Cortex of kidney (tissue), 1 donor: Measurements from ENCODE around the gene MEN1.

Experiments used
- DNase-seq: peaks from one replicate; lab custom pipeline; 2025; lab: John Stamatoyannopoulos, UW

MEN1 gene

DNA sequence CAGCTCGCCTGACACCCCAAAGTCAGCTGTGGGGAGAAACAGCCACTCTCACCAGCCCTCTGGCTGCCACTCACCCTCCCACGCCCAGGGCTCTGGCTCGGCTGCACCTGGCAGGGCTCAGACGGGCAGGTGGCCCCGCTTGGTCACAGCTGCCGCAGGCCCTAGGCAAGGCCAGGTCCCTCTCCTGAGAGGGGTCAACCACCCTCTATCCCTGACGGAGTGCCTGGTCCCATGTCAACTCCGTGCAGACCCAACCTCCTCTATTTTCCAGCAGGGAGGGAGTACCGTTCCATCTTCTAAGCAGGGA lies 9.2 kb downstream of the MEN1 start:
- DNase-seq: no peak

DNA sequence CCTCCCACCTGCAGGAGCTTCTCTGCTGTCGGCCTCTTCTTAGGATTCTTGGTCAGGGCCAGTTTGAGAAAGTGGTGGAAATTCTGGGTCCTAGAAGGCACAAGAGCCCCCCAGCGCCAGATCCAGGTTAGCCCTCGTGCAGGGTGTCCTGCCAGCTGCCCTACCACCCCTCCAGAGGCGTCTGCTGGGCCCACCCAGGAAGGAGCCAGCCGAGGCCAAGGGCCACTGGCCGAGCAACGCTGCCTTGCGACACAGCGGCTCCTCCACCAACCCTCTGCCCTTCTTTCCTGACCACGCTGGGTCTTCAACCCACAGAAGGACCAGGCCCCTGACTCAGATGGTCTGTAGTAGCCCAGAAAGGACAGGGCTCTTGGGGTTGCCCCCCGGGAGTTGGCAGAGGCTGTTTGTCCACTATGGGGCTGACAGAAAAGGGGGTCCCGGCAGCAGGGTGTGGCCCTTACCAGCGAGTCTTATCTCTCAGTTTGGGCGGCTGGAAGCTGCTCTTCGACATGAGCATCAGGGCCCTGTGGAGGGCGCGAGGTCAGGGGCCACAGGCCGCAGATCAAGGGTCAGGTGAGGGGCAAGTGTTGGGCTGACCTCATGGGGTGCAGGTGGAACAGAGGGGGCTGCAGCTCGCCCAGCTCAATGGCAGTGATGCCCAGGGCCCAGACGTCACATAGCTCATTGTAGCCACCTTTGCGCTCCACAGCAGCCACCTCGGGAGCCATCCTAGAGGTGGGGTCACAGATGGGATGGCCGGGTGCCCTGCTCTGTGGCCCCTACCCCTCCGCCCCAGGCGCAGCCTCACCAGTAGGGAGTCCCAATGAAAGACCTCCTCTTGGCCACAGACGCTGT lies 9.8 kb downstream of the MEN1 start:
- DNase-seq: no peak

DNA sequence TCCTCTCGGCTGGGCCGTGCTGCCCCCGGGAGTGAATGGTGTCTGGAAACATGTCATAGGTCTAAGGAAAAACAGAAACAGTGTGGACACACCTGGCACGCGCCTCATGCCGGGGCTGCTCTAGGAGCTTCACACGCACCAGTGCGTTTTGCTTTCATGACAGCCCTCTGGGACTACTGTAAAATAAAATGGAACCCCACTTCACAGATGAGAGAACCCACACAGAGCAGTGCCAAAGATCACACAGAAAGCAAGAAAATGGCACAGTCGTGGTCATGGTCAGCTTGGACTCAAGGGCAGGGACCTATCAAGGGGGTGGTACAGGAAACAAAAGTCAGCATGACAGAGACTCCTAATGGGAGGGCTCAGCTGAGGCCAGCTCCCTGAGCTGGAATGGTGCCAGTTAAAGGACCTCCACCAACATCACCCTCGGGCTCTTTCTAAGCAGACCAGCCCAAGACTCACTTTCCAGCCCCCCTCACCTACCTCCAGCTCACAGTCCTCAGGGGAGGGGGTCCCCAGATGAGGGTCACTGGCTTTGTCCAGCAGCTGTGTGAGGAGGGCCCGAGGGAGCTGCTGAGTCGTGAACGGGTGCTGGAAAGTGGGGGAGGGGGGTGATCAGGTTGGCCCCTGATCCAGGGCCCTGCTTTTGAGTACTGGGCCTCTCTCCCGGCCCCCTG lies 10.6 kb downstream of the MEN1 start:
- no peak for DNase-seq

GRCh38 chr11:64799256-64799622 lies 11.1 kb downstream of the MEN1 start:
- DNase-seq: no peak

DNA sequence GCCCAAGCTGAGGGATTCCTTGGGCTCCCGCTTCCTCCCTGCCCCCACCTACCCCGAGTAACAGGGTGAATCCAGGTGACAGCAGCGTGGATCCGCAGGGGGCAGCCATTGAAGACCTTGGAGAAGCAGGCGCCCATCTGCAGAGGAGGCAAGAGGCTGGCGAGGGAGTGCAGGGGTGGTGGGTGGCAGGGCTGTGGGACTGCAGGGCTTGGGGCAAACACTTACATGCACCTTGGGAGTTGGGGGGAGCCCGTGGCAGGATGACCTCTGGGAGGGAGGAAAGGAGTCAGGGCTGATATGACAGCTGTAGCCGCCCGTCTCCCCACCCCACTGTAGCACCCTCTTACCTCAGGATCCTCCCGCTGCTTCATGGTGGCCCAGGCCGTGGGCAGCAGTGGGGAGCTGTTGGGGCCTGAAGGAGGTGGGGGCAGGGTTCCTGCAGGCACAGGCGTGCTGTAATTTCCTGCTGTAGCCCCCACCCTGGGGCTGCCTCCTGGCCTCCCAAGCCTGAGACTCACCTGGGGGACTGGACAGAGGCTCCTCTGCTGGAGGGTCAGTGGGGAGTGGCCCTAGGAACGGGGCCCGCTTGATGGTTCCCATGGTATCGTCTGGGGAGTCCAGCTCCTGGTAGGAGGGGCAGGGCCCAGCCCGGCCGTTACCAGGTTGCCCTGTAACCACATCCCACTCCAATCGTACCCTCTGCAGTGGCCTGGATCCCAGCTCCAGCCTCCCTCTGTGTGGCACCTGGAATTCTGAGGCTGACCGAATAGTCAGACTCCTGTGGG lies 13.4 kb downstream of the MEN1 start:
- DNase-seq: no peak

- no peak for DNase-seq
These were observed 14.1 kb downstream of the MEN1 start for GRCh38 chr11:64796047-64796756.

GRCh38 chr11:64794526-64794925 lies 15.8 kb downstream of the MEN1 start:
- no peak for DNase-seq

- no peak for DNase-seq
These were observed 16.8 kb downstream of the MEN1 start for GRCh38 chr11:64793271-64794160.

DNA sequence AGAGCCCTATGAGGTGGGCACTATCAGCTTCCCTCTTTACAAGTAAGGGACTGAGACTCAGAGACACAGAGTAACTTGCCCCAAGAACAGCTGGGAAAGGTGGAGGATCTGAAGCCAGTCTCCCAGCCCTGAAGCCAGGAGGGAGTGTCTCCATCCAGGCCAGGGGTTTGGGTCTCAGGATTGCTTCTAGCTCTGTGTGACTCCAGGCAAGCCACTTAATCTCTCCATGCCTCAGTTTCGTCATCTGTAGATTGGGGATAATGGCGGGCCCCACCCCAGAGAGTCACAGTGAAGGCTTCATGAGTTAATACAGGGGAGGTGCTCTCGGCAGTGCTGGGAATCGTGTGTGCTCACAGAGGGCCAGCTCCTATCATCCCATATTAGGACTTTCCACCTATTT lies 17.9 kb downstream of the MEN1 start:
- no peak for DNase-seq

DNA sequence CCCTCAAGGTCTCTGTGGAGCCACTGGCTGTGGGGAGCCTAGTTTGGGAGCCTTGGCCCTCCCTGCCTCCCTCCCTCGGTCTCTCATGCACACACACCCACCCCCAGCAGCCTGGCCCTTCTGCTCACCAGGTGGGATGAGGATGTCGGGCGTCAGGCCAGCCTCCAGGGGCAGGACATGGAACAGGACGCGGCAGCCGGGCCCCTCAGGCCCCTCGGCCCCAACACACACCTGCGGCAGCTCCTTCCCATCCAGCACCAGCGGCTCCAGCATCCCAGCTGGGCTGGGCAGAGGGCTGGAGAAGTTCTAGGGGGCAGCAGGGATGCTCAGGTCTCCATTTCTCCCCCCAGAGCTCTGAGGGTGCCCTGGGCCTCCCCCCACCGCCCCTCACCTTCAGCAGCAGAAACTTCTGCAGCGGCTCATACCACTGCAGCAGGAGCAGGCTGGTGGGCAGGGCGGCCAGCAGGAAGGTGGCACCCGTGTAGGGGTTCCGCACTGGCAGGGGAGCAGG lies 18.5 kb downstream of the MEN1 start:
- no peak for DNase-seq

DNA sequence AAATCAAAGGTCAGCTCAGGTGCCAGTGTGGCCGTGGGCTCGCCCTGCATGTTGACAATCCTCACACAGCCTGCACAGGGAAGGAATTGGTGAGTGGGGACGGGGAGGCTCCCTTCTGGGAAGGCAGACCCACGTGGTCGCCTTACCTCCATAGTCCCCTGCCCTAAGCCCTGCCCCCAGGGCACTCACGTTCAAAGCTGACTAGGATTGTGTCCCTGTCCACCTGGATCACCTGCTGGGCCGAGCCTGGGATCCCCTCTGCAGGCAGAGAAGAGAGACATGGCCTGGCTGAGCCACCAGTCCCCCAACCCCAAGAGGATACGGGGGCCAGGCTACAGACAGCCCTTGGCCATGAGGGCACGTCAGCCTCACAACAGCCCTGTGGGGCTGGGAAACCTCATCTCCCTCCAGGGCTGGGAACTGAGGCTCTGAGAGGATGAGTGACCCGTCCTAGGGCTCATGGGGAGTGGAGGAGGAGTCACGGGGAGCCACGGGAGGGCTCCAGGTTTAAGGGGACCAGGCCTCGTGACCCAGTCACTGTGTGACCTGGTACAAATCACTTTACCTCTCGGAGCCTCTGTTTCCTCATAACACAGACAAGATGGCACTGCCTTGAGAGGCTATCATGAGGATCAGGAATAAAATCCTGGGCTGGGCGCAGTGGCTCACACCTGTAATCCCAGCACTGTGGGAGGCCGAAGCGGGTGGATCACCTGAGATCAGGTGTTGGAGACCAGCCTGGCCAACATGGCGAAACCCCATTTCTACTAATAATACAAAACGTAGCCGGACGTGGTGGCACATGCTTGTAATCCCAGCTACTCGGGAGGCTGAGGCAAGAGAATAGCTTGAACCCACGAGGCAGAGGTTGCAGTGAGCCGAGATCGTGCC lies 19.9 kb downstream of the MEN1 start:
- DNase-seq: no peak

DNA sequence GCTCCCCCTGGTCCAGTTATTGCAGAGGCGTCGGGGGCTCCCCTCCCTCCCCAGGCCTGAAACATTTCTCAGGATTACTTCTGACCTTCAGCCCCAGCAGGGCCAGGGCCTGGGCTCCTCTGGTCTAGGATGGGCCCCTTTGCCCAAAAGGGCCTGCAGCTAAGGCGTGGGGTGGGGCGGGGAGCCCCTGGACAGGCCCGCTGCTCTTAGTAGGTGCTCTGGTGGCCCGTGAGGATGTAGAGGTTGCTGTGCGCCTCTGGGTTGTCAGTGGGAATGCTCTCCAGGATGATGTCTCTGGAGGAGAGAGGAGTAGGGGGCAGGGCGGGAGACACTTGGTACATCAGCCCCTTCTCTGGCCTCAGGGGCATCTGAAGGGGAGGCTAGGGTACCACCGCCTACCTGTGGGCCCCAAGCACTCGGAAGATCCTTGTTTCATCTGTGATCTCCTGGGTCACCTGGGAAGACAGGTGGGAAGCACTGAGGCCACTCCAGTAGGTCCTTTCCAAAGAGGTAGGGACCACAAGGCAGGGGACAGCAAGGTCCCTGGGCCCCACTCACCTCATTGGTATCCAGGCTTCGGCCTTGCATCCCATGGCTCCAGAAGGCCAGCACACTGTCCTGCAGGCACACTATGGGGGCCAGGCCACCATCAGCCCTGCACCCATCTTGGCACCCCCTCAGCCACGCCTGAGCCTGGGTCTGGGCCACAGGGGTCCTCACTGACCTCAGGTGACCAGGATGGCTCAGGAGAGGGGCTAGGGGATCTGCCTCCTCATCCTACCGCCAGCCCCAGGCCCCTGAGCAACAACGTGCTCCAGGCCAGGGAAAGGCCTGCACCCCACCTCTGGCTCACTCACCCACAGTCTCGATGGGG lies 20.8 kb downstream of the MEN1 start:
- DNase-seq: no peak

DNA sequence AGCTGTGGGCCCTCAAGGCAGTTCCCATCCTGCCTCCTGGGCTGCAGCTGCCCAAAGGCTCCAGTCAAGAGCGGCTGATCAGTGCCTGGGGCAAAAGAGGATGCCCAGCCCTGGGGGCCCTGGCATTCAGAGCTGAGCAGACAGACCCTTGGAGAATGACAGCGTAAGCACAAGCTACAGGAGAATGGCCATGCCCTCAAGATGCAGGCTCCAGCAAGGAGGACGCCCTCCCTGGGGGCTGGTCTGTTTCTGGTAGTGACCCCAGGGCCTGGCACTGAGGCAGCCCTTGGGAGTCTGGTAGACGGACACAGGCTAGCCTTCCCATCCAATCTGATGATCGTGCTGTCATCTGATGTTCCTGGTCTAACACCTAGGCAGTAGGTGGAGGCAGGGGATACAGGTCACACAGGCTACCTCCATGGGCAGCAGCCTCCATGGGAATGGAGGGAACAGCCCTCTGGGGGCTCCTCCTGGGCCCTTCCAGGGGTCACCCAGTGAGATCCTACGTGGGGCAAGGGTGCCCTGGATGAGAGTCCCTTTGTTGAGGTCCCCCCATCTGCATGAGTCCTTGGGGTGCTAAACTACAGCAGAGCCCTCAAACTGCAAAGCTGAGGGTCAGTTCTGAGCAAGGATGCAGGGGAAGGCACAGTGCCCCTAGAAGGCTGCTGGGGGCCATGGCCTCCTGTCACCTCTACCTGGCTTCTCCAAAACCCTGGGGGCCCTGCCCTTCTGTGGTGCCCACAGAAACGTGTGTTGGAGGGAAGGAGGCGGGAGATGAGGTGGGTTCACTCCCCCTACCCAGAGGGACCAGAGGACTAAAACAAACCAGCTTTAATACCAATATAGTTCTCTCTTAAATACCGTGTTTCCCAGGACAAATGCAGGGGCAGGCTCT lies 21.8 kb downstream of the MEN1 start:
- no peak for DNase-seq

GRCh38 chr11:64787526-64788320 lies 22.6 kb downstream of the MEN1 start:
- DNase-seq: no peak

DNA sequence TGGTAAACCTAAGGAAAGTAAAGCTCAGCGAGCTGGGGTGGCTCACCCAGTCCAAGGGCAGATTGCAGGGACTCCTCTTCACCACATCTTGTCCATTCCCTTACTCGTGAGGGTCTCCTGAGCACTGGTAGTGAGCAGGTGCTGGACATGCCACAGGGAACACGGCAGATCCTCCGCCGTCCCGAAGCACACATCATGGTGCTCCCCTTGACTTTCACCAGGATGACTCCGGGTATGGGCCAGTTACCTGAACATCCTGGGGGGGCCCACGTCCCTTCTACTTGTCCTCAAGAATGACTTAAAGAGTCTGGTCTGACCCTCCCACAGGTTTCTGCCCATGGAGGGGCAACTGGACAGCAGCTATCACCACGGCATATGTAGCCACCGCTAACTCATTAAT lies 24.0 kb downstream of the MEN1 start:
- no peak for DNase-seq

DNA sequence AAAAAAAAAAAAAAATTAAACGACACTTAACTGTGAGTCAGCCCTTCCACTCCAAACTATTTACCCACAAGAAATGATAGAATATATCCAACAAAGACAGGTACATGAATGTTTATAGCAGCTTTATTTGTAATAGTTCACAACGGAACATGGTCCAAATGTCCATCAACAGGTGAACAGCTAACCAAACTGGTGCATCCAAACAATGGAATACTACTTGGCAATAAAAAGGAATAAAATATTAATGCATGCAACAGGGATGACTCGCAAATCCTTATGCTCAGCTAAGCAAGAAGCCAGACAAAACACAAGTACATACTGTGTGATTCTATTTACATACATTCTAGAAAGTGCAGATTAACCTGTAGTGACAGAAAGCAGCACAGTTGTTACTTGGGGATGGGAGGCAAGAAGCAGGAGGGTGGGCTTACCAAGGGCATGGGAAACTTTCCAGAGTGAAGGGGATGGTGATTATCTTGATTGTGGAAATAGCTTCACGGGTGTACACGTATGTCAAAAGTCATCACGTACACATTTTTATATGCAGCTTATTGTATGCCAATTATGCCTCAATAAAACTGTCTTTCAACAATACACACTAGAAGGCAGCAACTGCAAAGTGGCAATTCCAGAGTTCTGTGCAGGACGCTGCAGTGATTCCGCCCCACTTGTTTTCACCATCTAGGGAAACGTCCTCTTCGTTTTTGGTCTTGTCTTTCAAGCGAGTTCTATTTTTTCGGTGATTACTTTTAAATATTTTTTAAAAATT lies 25.4 kb downstream of the MEN1 start:
- no peak for DNase-seq
